Large intestine (tissue), 3 donors: ENCODE measurements around the gene TGFBR3L. TPM values are rescaled to one million over a fixed set of nuclear protein-coding genes. Genes with fewer than 3 reads are reported as not detected.
A peak's percentile ranks its signal among the peaks of the same experiment; 100 is the strongest.

Source experiments
- DNase-seq, 2 donors: peaks; one replicate each; pipeline versions ENCODE4 v3.0.0 to v3.0.0-alpha.2; 2013
- H3K27ac ChIP-seq: one replicate; pipeline ENCODE4 v1.5.1; 2013; ENCODE audit warnings: low read length
- H3K27me3 ChIP-seq: 2 replicates; pipeline ENCODE4 v1.6.1; 2013; ENCODE audit warnings: low read length; ENCODE audit not compliant: control insufficient read depth, insufficient read depth
- H3K36me3 ChIP-seq: 2 replicates; pipeline ENCODE4 v1.6.1; 2013; ENCODE audit warnings: low read length; ENCODE audit not compliant: control insufficient read depth, insufficient read depth
- H3K4me1 ChIP-seq: one replicate; pipeline ENCODE4 v1.6.1; 2013; ENCODE audit warnings: low read length; ENCODE audit not compliant: control insufficient read depth, insufficient read depth
- H3K4me3 ChIP-seq: one replicate; pipeline ENCODE4 v1.5.1; 2013; ENCODE audit warnings: low read length
- H3K9me3 ChIP-seq: one replicate; pipeline ENCODE4 v1.6.1; 2013; ENCODE audit warnings: mild to moderate bottlenecking, low read depth, low read length, moderate library complexity; ENCODE audit not compliant: control insufficient read depth
- WGBS: methylation state at CpG from one replicate; pipeline ENCODE4 v1.1.5; 2013; ENCODE audit warnings: low lambda C conversion rate; ENCODE audit not compliant: insufficient coverage; 5-methylcytosine and 5-hydroxymethylcytosine counted together
- polyA plus RNA-seq: library from polyadenylated mRNA; unstranded; fragments of 120-200 nt; gene quantifications from one replicate; pipeline ENCODE4 v1.2.1, GENCODE V29; 2013

TGFBR3L gene
- polyA plus RNA-seq, 1 donor, result 1.4 TPM

GRCh38 chr19:7919610-7920518 is 5.2 kb downstream of the TGFBR3L start, which contains the start of gene SNAPC2:
Gene SNAPC2 (plus strand): TSS chr19:7920338. CDS start chr19:7920367, 29 bp downstream.
- Histone ChIP-seq H3K4me3 (peak within 1 kb of the TSS; percentile 77), H3K9me3 (peaks cover 4% of the 10 kb centered on the region), H3K4me1 (peaks cover 35% of the 10 kb centered on the region), H3K27ac (peak within 1 kb of the TSS; percentile 100), H3K36me3 (peaks cover 15% of the 10 kb centered on the region), H3K27me3 (peaks cover 48% of the 10 kb centered on the region)
- whole genome bisulfite sequencing, result 11% methylated on average over 3 of the region's 62 CpGs
- peak; percentile 95 to 98 for DNase-seq

GRCh38 chr19:7920519-7921301 is 6.1 kb downstream of the TGFBR3L start:
- peak; percentile 90 to 95 for DNase-seq
- WGBS, result 0% methylated on average over 7 of the region's 62 CpGs
- peaks cover 33% of the 10 kb centered on the region for H3K4me1 ChIP-seq
- peaks cover 4% of the 10 kb centered on the region for H3K9me3 ChIP-seq
- H3K27me3 ChIP-seq, result peaks cover 40% of the 10 kb centered on the region
- H3K4me3 ChIP-seq, result peak overlapping the region; percentile 77
- H3K36me3 ChIP-seq, result peaks cover 15% of the 10 kb centered on the region
- H3K27ac ChIP-seq, result peak overlapping the region; percentile 100

- Histone ChIP-seq H3K4me3 (peak overlapping the region; percentile 42), H3K9me3 (no peaks in the 10 kb centered on the region), H3K27ac (peak overlapping the region; percentile 79), H3K4me1 (peaks cover 30% of the 10 kb centered on the region), H3K27me3 (peaks cover 32% of the 10 kb centered on the region), H3K36me3 (peaks cover 15% of the 10 kb centered on the region)
- WGBS, result no CpG with 5 or more reads among the region's 17 CpGs
- no peak for DNase-seq
These were observed 6.8 kb downstream of the TGFBR3L start for GRCh38 chr19:7921302-7921966.

DNA sequence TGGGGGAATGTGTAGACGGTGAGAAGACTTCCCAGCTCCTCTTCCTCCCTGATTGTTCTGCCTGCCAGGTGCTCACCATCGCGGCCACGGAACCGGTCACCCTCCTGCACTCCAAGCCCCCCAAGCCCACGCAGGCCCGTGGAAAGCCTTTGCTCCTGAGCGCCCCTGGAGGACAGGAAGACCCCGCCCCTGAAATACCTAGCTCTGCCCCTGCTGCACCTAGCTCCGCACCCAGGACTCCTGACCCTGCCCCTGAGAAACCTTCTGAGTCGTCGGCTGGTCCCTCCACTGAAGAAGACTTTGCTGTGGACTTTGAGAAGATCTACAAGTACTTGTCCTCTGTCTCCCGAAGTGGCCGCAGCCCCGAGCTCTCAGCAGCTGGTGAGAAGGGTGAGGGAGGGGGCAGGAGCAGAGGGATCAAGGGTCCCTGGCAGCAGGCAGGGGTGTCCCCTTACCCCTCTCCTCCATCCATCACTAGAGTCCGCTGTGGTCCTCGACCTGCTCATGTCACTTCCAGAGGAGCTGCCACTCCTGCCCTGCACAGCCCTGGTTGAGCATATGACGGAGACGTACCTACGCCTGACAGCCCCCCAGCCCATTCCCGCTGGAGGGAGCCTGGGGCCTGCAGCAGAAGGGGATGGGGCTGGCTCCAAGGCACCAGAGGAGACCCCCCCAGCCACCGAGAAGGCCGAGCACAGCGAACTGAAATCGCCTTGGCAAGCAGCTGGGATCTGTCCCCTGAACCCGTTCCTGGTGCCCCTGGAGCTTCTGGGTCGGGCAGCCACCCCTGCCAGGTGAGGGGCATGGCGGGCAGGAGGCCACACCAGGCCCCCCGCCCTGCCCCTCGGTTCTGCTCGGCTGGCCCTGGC is 7.6 kb downstream of the TGFBR3L start:
- H3K27ac ChIP-seq, result no peak overlapping the region
- no CpG with 5 or more reads among the region's 31 CpGs for WGBS
- H3K27me3 ChIP-seq, result peaks cover 27% of the 10 kb centered on the region
- H3K9me3 ChIP-seq, result peaks cover 3% of the 10 kb centered on the region
- H3K36me3 ChIP-seq, result peaks cover 18% of the 10 kb centered on the region
- DNase-seq, result no peak
- H3K4me1 ChIP-seq, result peaks cover 27% of the 10 kb centered on the region
- H3K4me3 ChIP-seq, result no peak overlapping the region

DNA sequence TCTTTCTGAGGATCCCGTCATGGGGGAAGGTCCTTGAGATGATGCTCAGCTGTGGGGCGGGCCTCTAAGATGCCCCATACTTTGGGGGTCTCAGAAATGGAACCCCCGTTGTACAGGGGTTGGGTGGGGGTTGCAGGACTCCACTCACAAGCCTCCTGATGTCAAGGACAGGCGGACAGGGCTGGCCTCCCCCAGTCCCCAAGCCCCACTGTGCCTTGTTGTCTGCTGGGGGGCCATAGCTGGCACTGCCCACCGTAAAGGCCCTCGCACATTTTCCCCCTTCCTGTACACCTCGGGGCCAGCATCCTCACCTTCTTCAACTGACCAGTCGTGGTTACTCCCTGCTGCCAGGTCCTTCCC is 8.2 kb downstream of the TGFBR3L start:
- WGBS, result no CpG with 5 or more reads among the region's 8 CpGs
- no peak overlapping the region for H3K4me3 ChIP-seq
- peaks cover 3% of the 10 kb centered on the region for H3K9me3 ChIP-seq
- peaks cover 25% of the 10 kb centered on the region for H3K4me1 ChIP-seq
- no peak overlapping the region for H3K27ac ChIP-seq
- DNase-seq, result no peak
- H3K27me3 ChIP-seq, result peaks cover 21% of the 10 kb centered on the region
- peaks cover 19% of the 10 kb centered on the region for H3K36me3 ChIP-seq

DNA sequence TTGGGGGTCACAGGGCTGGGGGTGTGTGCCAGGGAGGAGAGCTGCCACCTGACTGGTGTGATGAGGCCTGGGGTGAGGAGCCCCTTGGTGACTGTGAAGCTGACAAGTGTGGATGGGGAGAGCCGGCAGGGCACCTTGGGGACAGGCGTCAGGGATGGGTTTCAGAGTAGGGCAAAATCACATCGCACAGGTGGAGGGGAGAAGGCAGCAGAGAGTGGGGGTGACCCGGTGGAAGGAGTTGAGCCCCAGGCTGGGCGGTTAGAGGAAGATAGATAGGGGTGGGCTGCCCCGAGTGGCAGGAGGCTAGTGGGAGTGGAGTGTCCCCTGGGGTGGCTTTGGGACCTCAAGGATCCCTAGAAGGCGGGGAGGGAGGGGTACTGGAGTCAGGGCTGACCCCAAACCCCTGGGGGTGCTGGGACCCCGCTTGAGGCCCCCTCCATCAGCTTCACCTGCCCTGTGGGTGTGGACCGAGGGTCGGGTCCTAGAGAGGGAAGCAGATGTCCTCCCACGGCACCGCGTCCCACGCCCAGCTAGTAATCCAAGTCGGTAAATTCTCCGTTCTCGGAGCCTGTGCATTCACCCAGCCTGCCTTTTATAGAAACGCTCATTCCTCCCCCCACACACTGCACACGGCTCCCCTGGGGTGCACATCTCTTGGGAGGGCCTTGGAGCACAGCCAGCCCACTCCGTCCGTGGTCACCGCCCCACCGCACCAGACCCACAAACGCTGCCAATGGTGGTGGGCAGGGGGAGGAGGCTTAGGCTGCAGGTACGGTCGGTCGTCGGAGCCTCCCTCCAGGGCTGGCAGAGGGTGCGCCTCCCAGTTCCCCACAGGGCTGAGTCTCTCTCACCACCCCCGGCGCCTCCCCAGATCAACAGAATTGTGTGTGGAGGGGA is 8.9 kb downstream of the TGFBR3L start:
- Histone ChIP-seq H3K27me3 (peaks cover 14% of the 10 kb centered on the region), H3K4me1 (peaks cover 23% of the 10 kb centered on the region), H3K27ac (no peak overlapping the region), H3K9me3 (peaks cover 3% of the 10 kb centered on the region), H3K36me3 (peaks cover 20% of the 10 kb centered on the region), H3K4me3 (no peak overlapping the region)
- WGBS, result no CpG with 5 or more reads among the region's 31 CpGs
- no peak for DNase-seq

GRCh38 chr19:7924241-7924640 is 9.6 kb downstream of the TGFBR3L start:
- Histone ChIP-seq H3K9me3 (peaks cover 3% of the 10 kb centered on the region), H3K4me3 (no peak overlapping the region), H3K4me1 (peaks cover 18% of the 10 kb centered on the region), H3K27ac (no peak overlapping the region), H3K36me3 (peaks cover 20% of the 10 kb centered on the region), H3K27me3 (peaks cover 7% of the 10 kb centered on the region)
- no CpG with 5 or more reads among the region's 12 CpGs for WGBS
- no peak for DNase-seq

DNA sequence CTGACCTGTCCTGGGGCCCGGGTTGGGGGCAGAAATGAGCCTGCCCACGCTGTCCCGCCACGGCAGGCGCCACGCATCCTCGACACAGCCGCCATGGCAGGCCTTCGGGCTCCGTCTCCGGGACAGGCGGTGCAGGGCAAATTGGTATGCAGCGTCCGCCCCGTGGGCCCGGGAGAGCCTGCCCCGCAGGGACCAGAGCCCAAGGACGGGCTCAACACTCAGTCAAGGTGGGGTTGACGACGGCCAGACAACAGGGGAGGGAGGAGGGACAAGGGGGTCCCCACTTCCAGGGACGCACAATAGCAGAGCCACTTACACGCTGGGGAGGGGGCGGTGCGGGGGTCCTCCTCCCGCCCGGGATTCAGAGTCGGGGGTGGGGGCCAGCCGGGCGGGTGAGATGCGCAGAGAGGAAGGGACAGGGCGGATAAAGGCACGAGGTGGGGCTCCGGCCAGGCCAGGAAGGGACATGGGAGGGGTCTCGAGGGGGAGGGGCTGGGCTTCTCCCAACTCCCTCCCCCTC is 10.1 kb downstream of the TGFBR3L start:
- H3K4me3 ChIP-seq, result no peak overlapping the region
- WGBS, result 93% methylated on average over 6 of the region's 34 CpGs
- H3K9me3 ChIP-seq, result peaks cover 3% of the 10 kb centered on the region
- H3K4me1 ChIP-seq, result peaks cover 14% of the 10 kb centered on the region
- DNase-seq, result no peak
- peaks cover 2% of the 10 kb centered on the region for H3K27me3 ChIP-seq
- no peak overlapping the region for H3K27ac ChIP-seq
- H3K36me3 ChIP-seq, result peaks cover 20% of the 10 kb centered on the region
